ENCODE results near the gene NAV2.

DNA sequence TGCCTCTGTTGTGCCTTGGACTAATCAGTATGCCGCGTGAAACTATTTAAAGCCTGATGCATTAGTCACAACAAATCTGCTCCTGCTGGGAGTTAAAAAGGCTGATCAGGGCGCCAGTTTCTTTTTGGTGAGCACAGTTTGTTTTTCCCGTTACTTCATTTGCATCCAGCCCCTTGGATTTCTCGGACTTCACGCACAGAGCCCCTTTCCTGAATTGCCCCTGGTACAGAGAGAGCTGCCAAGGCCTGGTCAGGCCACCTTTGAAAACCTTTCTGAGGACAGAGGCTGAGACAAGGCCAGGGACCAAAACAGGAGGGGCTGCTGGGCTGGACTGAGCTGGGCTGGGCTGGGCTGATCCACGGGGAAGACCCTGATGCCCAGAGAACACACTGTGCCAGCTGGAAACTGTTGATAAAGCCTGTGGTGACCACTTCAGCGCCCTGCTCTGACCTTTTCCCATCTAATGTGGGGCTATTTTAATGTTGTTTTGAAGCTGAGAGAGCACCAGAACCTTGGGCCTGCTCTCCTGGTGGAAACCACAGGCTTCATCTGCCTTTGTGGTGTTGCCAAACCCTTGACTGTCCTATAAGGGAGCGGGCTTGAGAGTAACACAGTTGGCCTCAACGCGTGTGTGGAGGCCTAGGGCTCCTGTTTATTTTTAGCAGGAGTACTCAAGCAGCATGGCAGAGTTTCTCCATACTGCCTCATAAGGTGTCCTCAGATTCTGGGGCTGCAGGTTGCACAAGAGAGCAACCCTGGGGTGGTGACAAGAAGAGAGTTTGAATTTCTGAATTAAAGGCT, 44.2 kb downstream of the NAV2 start:
- TF ChIP-seq, protein P1, sequence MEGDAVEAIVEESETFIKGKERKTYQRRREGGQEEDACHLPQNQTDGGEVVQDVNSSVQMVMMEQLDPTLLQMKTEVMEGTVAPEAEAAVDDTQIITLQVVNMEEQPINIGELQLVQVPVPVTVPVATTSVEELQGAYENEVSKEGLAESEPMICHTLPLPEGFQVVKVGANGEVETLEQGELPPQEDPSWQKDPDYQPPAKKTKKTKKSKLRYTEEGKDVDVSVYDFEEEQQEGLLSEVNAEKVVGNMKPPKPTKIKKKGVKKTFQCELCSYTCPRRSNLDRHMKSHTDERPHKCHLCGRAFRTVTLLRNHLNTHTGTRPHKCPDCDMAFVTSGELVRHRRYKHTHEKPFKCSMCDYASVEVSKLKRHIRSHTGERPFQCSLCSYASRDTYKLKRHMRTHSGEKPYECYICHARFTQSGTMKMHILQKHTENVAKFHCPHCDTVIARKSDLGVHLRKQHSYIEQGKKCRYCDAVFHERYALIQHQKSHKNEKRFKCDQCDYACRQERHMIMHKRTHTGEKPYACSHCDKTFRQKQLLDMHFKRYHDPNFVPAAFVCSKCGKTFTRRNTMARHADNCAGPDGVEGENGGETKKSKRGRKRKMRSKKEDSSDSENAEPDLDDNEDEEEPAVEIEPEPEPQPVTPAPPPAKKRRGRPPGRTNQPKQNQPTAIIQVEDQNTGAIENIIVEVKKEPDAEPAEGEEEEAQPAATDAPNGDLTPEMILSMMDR (conservative IDR thresholded peaks at IDR 0.05 in 1 of 2, IDR thresholded peaks at IDR 0.05 in 1 of 2; ENCODE audit: low read depth in 1 of 2, low read length in 2 of 2) = no peak
- TF ChIP-seq EZH2 (IDR thresholded peaks at IDR 0.05; ENCODE audit: low read length, missing control alignments) = no peak
